A549 (cell line): ENCODE results near the gene TSPAN14. TPM values are rescaled to one million over a fixed set of nuclear protein-coding genes. Genes with fewer than 3 reads are reported as not detected.

Experiments
- ATAC-seq, 2 experiments: fragments of 200-7000 bp in 1 of 2; fragments of >200 bp in 1 of 2; cut with Nextera tagmentation in 1 of 2; cut with Tn5 transposase in 1 of 2; 3 replicates each; pipeline versions ENCODE4 v1.8.0 to v1.9.1; 2018 to 2020; ENCODE audit warnings: mild to moderate bottlenecking in 1 of 2, moderate library complexity in 1 of 2
- CTCF ChIA-PET: fragments of 300-600 bp; sonication (Branson Sonifier 250); formaldehyde crosslinking; extraction: SDS; loops from one replicate; lab custom pipeline; 2021; ENCODE audit warnings: antibody characterized with exemption, inconsistent platforms; lab: Yijun Ruan, JAX
- POLR2A ChIA-PET: fragments of 350-600 bp; formaldehyde crosslinking; extraction: SDS; loops from one replicate; lab custom pipeline; 2021; ENCODE audit warnings: antibody characterized with exemption, inconsistent platforms; lab: Yijun Ruan, JAX
- DNase-seq, 2 experiments: peaks; one replicate each; pipeline versions ENCODE4 v3.0.0 to v3.0.0-alpha.2; 2011 to 2016; ENCODE audit warnings: low read depth in 1 of 2, low spot score in 1 of 2
- FAIRE-seq: peaks from 2 replicates; lab custom pipeline; 2011; peaks lifted over from hg19 to GRCh38; lab: Jason Lieb, UNC
- H3K27ac ChIP-seq, 2 experiments: fragments of >200 bp; sonication (Bioruptor Twin); formaldehyde crosslinking; 3 replicates each; pipeline ENCODE4 v1.5.1; 2016 to 2017
- H3K4me1 ChIP-seq: fragments of >200 bp; sonication (Bioruptor Twin); formaldehyde crosslinking; 3 replicates; pipeline ENCODE4 v1.6.1; 2016
- H3K4me2 ChIP-seq: fragments of >200 bp; sonication (Bioruptor Twin); formaldehyde crosslinking; 3 replicates; pipeline ENCODE4 v1.6.1; 2016
- H3K4me3 ChIP-seq: fragments of >200 bp; sonication (Bioruptor Twin); formaldehyde crosslinking; 3 replicates; pipeline ENCODE4 v1.5.1; 2016
- H3K9me3 ChIP-seq: fragments of >200 bp; sonication (Bioruptor Twin); formaldehyde crosslinking; 3 replicates; pipeline ENCODE4 v1.6.1; 2016
- CBX2 ChIP-seq: fragments of 200-600 bp; sonication (generic); IDR thresholded peaks from 2 replicates; pipeline ENCODE4 v1.6.1; 2016; ENCODE audit warnings: low read depth, mild to moderate bottlenecking, borderline replicate concordance
- EHF ChIP-seq: fragments of 250-450 bp; sonication (Bioruptor Pico); IDR thresholded peaks from 2 replicates; pipeline ENCODE4 v1.5.0; 2020; ENCODE audit warnings: mild to moderate bottlenecking
- FOXS1 ChIP-seq: fragments of 250-450 bp; sonication (Bioruptor Pico); IDR thresholded peaks from 2 replicates; pipeline ENCODE4 v1.5.0; 2020; ENCODE audit warnings: mild to moderate bottlenecking, moderate library complexity
- HDAC2 ChIP-seq: fragments of 200-600 bp; sonication (generic); IDR thresholded peaks from 2 replicates; pipeline ENCODE4 v1.6.1; 2016
- HOXA7 ChIP-seq: fragments of 250-450 bp; sonication (Bioruptor Pico); IDR thresholded peaks from 2 replicates; pipeline ENCODE4 v1.5.0; 2020; ENCODE audit warnings: mild to moderate bottlenecking, moderate library complexity
- HOXB13 ChIP-seq: fragments of 250-450 bp; sonication (Bioruptor Pico); IDR thresholded peaks from 2 replicates; pipeline ENCODE4 v1.5.0; 2020; ENCODE audit warnings: low read depth, mild to moderate bottlenecking, moderate library complexity
- JUNB ChIP-seq: fragments of >200 bp; sonication (Bioruptor Twin); formaldehyde crosslinking; IDR thresholded peaks from 2 replicates; pipeline ENCODE4 v1.6.1; 2016
- KDM5A ChIP-seq: fragments of 200-600 bp; sonication (generic); IDR thresholded peaks from 2 replicates; pipeline ENCODE4 v1.6.1; 2016; ENCODE audit warnings: antibody characterized with exemption, mild to moderate bottlenecking
- NFE2L2 ChIP-seq: fragments of 150-350 bp; conservative IDR thresholded peaks from 2 replicates; pipeline ENCODE4 v1.6.1; 2014; ENCODE audit warnings: low read length
- NPAS2 ChIP-seq: fragments of 250-450 bp; sonication (Bioruptor Pico); IDR thresholded peaks from 2 replicates; pipeline ENCODE4 v1.8.0; 2022; ENCODE audit warnings: mild to moderate bottlenecking, moderate library complexity, borderline replicate concordance
- NR3C1 ChIP-seq: fragments of >200 bp; sonication (Bioruptor Twin); formaldehyde crosslinking; IDR thresholded peaks from 3 replicates; pipeline ENCODE4 v1.6.1; 2017
- PHF8 ChIP-seq: fragments of 200-600 bp; sonication (generic); IDR thresholded peaks from 2 replicates; pipeline ENCODE4 v1.6.1; 2016; ENCODE audit warnings: low read depth, mild to moderate bottlenecking, antibody characterized with exemption, moderate library complexity, borderline replicate concordance
- RARB ChIP-seq: fragments of 250-450 bp; sonication (Bioruptor Pico); IDR thresholded peaks from 2 replicates; pipeline ENCODE4 v1.8.0; 2021; ENCODE audit warnings: mild to moderate bottlenecking, moderate library complexity
- RFX5 ChIP-seq: fragments of 450-650 bp; IDR thresholded peaks from 2 replicates; pipeline ENCODE4 v1.7.1; 2014; ENCODE audit warnings: antibody characterized with exemption, mild to moderate bottlenecking, moderate library complexity
- SREBF2 ChIP-seq: fragments of 450-650 bp; IDR thresholded peaks from 2 replicates; pipeline ENCODE4 v1.6.1; 2014; ENCODE audit warnings: mild to moderate bottlenecking, moderate library complexity
- TFCP2L1 ChIP-seq: fragments of 250-450 bp; sonication (Bioruptor Pico); IDR thresholded peaks from 2 replicates; pipeline ENCODE4 v1.5.0; 2021; ENCODE audit warnings: mild to moderate bottlenecking
- ZC3H11A ChIP-seq: fragments of 450-650 bp; IDR thresholded peaks from 2 replicates; pipeline ENCODE4 v1.6.1; 2014; ENCODE audit warnings: antibody characterized with exemption, mild to moderate bottlenecking
- ZFP36 ChIP-seq: fragments of 450-650 bp; IDR thresholded peaks from 2 replicates; pipeline ENCODE4 v1.6.1; 2014; ENCODE audit warnings: borderline replicate concordance; ENCODE audit not compliant: partially characterized antibody
- ZSCAN20 ChIP-seq: fragments of 250-450 bp; sonication (Bioruptor Pico); IDR thresholded peaks from 2 replicates; pipeline ENCODE4 v1.8.0; 2022; ENCODE audit warnings: mild to moderate bottlenecking, moderate library complexity
- WGBS: methylation state at CpG from one replicate; pipeline ENCODE4 v1.1.6; 2017; ENCODE audit errors: missing lambda C conversion rate; 5-methylcytosine and 5-hydroxymethylcytosine counted together
- polyA plus RNA-seq, 4 experiments: library from polyadenylated mRNA; depleted of rRNA in 3 of 4; stranded (reverse); fragments of >200 nt; fragmentation: RNase III in 1 of 4; extraction: RNeasy Plus Mini Kit Qiagen cat#74134 plus additional on column Dnase treatment in 1 of 4; gene quantifications; 2 replicates in 3 of 4; 3 replicates in 1 of 4; pipeline ENCODE4 v1.2.3, GENCODE V29; 2011 to 2017
- TF ChIP-seq, protein P1 (sequence below): fragments of 250-450 bp; sonication (Bioruptor Pico); IDR thresholded peaks from 2 replicates; pipeline ENCODE4 v1.5.0; 2020; ENCODE audit warnings: low read depth, mild to moderate bottlenecking, moderate library complexity
- TF ChIP-seq, protein P2 (sequence below): fragments of >200 bp; sonication (Bioruptor Twin); formaldehyde crosslinking; IDR thresholded peaks from 3 replicates; pipeline ENCODE4 v1.5.1; 2016
- TF ChIP-seq, protein P3 (sequence below): fragments of >200 bp; sonication (Bioruptor Twin); formaldehyde crosslinking; IDR thresholded peaks from 2 replicates; pipeline ENCODE4 v1.6.1; 2016
- TF ChIP-seq, protein P4 (sequence below): fragments of 450-650 bp; IDR thresholded peaks from 2 replicates; pipeline ENCODE4 v1.6.1; 2014; ENCODE audit warnings: antibody characterized with exemption
- TF ChIP-seq, protein P5 (sequence below): fragments of 150-350 bp; IDR thresholded peaks from 2 replicates; pipeline ENCODE4 v1.6.1; 2014; ENCODE audit warnings: low read depth, mild to moderate bottlenecking, low read length
- TF ChIP-seq, protein P6 (sequence below): IDR thresholded peaks from 2 replicates; pipeline ENCODE4 v1.6.1; 2012
- TF ChIP-seq, protein P7 (sequence below): IDR thresholded peaks from 2 replicates; pipeline ENCODE4 v1.6.1; 2012; ENCODE audit warnings: low read depth, borderline replicate concordance

Gene TSPAN14
- polyA plus RNA-seq, 2 of the 4 experiments (the other 2 are of a cell fraction) = 87.0 to 124 TPM

DNA sequence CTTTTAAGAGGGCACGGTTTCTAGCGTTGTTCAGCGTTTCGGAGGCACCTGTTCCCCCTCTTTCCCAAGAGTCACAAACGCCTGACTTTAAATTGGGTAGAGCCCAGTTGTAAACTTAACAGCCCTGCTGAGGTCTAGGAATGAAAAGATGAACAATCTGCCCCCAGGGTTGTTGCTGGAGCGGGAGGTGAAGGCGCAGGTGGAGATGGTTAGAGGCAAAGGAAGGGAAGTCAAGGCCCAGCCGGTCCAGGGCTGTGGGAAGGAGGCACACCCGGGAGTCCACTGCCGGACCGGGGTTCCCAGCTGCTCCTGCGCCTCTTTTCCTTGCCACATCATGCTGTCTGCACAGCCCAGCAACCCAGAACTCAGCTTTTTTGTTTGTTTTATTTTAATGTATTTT, 45.0 kb upstream of the TSPAN14 start:
- peaks cover 31% of the 10 kb centered on the region for H3K4me1 ChIP-seq
- DNase-seq (peak in 1 of 2 experiments; percentile 8), ATAC-seq (no peak), FAIRE-seq (no peak)
- ChIA-PET POLR2A (no interaction called here), CTCF (interaction anchor here (1.3 to 3.7 kb wide), 4 partner anchors 11 to 96 kb away, joined by 4 to 30 read pairs (median 6); no protein-coding TSS in a partner anchor)
- 50% methylated on average over 12 of the region's 12 CpGs for WGBS
- peak overlapping the region; percentile 76 for H3K4me2 ChIP-seq
- TF ChIP-seq, protein P1, sequence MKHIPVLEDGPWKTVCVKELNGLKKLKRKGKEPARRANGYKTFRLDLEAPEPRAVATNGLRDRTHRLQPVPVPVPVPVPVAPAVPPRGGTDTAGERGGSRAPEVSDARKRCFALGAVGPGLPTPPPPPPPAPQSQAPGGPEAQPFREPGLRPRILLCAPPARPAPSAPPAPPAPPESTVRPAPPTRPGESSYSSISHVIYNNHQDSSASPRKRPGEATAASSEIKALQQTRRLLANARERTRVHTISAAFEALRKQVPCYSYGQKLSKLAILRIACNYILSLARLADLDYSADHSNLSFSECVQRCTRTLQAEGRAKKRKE (CRISPR knock-in tag) = no peak
- TF ChIP-seq SREBF2 = no peak
- no peak for TF ChIP-seq ZFP36
- TF ChIP-seq, protein P2, sequence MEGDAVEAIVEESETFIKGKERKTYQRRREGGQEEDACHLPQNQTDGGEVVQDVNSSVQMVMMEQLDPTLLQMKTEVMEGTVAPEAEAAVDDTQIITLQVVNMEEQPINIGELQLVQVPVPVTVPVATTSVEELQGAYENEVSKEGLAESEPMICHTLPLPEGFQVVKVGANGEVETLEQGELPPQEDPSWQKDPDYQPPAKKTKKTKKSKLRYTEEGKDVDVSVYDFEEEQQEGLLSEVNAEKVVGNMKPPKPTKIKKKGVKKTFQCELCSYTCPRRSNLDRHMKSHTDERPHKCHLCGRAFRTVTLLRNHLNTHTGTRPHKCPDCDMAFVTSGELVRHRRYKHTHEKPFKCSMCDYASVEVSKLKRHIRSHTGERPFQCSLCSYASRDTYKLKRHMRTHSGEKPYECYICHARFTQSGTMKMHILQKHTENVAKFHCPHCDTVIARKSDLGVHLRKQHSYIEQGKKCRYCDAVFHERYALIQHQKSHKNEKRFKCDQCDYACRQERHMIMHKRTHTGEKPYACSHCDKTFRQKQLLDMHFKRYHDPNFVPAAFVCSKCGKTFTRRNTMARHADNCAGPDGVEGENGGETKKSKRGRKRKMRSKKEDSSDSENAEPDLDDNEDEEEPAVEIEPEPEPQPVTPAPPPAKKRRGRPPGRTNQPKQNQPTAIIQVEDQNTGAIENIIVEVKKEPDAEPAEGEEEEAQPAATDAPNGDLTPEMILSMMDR = no peak
- no peak for TF ChIP-seq FOXS1 (CRISPR knock-in tag)
- TF ChIP-seq, protein P3, sequence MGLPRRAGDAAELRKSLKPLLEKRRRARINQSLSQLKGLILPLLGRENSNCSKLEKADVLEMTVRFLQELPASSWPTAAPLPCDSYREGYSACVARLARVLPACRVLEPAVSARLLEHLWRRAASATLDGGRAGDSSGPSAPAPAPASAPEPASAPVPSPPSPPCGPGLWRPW = no peak
- TF ChIP-seq KDM5A = no peak
- no peak for TF ChIP-seq HDAC2
- no peak for TF ChIP-seq NFE2L2
- no peak for TF ChIP-seq NR3C1
- TF ChIP-seq HOXB13 (CRISPR knock-in tag) = no peak
- no peak for TF ChIP-seq PHF8
- TF ChIP-seq EHF (CRISPR knock-in tag) = no peak
- no peak for TF ChIP-seq ZSCAN20 (CRISPR knock-in tag)
- H3K27ac ChIP-seq = peak overlapping the region; percentile 83 to 90
- H3K4me3 ChIP-seq = peak overlapping the region; percentile 73
- H3K9me3 ChIP-seq = no peaks in the 10 kb centered on the region

DNA sequence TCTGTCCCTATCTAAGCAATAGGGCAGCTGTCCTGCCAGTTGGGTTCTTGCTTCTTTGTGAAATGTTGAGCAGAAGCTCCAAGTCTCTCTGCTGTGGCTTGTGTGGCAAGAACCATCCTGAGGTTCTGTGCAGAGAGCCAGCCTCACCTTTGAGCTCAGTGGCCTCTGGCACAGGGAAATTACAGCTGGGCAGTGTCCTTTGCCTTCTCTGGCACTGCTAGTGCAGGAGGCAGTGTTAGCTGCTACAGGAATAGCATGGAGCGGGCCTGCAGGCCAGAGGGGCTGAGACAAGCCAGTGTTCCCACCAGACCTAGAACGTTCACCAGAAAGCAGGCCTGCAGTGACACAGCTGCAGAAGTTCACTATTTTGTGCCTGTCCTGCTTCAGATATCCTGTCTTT, 44.0 kb upstream of the TSPAN14 start:
- no peak for ATAC-seq
- H3K4me3 ChIP-seq = no peak overlapping the region
- no peak overlapping the region for H3K4me2 ChIP-seq

More for the DNA sequence above, 44.0 kb upstream of the TSPAN14 start:
- POLR2A ChIA-PET = interaction anchor here (1.1 kb wide), 1 partner anchor 19 kb away, joined by 3 read pairs; no protein-coding TSS in a partner anchor
- peaks cover 31% of the 10 kb centered on the region for H3K4me1 ChIP-seq
- no peaks in the 10 kb centered on the region for H3K9me3 ChIP-seq
- CTCF ChIA-PET = interaction anchor here (0.8 to 3.7 kb wide), 7 partner anchors 10 to 187 kb away, joined by 3 to 30 read pairs (median 5); no protein-coding TSS in a partner anchor
- TF ChIP-seq JUNB (no peak), CBX2 (no peak), TFCP2L1 (no peak), ZC3H11A (no peak), HOXA7 (CRISPR knock-in tag) (no peak), NPAS2 (CRISPR knock-in tag) (no peak), RARB (no peak), RFX5 (no peak), SREBF2 (no peak), PHF8 (no peak)
- TF ChIP-seq, protein P2 = no peak
- TF ChIP-seq, protein P4, sequence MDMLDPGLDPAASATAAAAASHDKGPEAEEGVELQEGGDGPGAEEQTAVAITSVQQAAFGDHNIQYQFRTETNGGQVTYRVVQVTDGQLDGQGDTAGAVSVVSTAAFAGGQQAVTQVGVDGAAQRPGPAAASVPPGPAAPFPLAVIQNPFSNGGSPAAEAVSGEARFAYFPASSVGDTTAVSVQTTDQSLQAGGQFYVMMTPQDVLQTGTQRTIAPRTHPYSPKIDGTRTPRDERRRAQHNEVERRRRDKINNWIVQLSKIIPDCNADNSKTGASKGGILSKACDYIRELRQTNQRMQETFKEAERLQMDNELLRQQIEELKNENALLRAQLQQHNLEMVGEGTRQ = no peak
- TF ChIP-seq, protein P5, sequence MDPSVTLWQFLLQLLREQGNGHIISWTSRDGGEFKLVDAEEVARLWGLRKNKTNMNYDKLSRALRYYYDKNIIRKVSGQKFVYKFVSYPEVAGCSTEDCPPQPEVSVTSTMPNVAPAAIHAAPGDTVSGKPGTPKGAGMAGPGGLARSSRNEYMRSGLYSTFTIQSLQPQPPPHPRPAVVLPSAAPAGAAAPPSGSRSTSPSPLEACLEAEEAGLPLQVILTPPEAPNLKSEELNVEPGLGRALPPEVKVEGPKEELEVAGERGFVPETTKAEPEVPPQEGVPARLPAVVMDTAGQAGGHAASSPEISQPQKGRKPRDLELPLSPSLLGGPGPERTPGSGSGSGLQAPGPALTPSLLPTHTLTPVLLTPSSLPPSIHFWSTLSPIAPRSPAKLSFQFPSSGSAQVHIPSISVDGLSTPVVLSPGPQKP = no peak
- TF ChIP-seq, protein P6, sequence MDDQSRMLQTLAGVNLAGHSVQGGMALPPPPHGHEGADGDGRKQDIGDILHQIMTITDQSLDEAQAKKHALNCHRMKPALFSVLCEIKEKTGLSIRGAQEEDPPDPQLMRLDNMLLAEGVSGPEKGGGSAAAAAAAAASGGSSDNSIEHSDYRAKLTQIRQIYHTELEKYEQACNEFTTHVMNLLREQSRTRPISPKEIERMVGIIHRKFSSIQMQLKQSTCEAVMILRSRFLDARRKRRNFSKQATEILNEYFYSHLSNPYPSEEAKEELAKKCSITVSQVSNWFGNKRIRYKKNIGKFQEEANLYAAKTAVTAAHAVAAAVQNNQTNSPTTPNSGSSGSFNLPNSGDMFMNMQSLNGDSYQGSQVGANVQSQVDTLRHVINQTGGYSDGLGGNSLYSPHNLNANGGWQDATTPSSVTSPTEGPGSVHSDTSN = no peak
- TF ChIP-seq, protein P1 (CRISPR knock-in tag) = no peak
- TF ChIP-seq, protein P7, sequence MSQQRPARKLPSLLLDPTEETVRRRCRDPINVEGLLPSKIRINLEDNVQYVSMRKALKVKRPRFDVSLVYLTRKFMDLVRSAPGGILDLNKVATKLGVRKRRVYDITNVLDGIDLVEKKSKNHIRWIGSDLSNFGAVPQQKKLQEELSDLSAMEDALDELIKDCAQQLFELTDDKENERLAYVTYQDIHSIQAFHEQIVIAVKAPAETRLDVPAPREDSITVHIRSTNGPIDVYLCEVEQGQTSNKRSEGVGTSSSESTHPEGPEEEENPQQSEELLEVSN = no peak
- DNase-seq (no peak), FAIRE-seq (no peak)
- H3K27ac ChIP-seq = no peak overlapping the region
- WGBS = 64% methylated on average over 2 of the region's 2 CpGs
